Lower lobe of right lung (tissue), 2 donors: ENCODE results near the gene VARS1. TPM values are rescaled to one million over a fixed set of nuclear protein-coding genes. Genes with fewer than 3 reads are reported as not detected.

Source experiments
- ATAC-seq, 2 donors: fragments of 200-7000 bp; cut with Tn5 transposase; one replicate each; pipeline ENCODE4 v1.9.1; 2020 to 2022; ENCODE audit warnings: mild to moderate bottlenecking in 2 of 2, moderate library complexity in 2 of 2
- DNase-seq: peaks from one replicate; pipeline ENCODE4 v3.0.0-alpha.2; 2020
- H3K27ac ChIP-seq: fragments of 200-600 bp; one replicate; pipeline ENCODE4 v1.8.0; 2022
- H3K27me3 ChIP-seq: fragments of 200-600 bp; one replicate; pipeline ENCODE4 v1.8.0; 2022; ENCODE audit warnings: low read depth
- H3K36me3 ChIP-seq: fragments of 200-600 bp; one replicate; pipeline ENCODE4 v1.8.0; 2022; ENCODE audit warnings: mild to moderate bottlenecking
- H3K4me1 ChIP-seq: fragments of 200-600 bp; one replicate; pipeline ENCODE4 v1.8.0; 2022
- H3K4me3 ChIP-seq: fragments of 200-600 bp; one replicate; pipeline ENCODE4 v1.8.0; 2022; ENCODE audit warnings: mild to moderate bottlenecking
- H3K9me3 ChIP-seq: fragments of 200-600 bp; one replicate; pipeline ENCODE4 v1.8.0; 2022
- intact Hi-C: fragments of 100-400 bp; cut with DNase I; formaldehyde crosslinking; loops from one replicate; pipeline ENCODE4 v1.11.0; 2022
- total RNA-seq: library from RNA; stranded (reverse); fragmentation: NEBNext Ultra II Directional; extraction: Animal tissue kit (Norgen Biotek cat#: 25700); gene quantifications from one replicate; pipeline ENCODE4 v1.2.1, GENCODE V29; 2021
- TF ChIP-seq, protein P1 (sequence below): fragments of 200-600 bp; IDR thresholded peaks from one replicate; pipeline ENCODE4 v1.8.0; 2022; ENCODE audit warnings: antibody characterized with exemption, mild to moderate bottlenecking
- donor health status: DM: no; HTN: yes; CAD: no; lungs with severe emphysema.

Gene VARS1
- total RNA-seq, 1 donor from 2014 or later: 44.1 TPM

DNA sequence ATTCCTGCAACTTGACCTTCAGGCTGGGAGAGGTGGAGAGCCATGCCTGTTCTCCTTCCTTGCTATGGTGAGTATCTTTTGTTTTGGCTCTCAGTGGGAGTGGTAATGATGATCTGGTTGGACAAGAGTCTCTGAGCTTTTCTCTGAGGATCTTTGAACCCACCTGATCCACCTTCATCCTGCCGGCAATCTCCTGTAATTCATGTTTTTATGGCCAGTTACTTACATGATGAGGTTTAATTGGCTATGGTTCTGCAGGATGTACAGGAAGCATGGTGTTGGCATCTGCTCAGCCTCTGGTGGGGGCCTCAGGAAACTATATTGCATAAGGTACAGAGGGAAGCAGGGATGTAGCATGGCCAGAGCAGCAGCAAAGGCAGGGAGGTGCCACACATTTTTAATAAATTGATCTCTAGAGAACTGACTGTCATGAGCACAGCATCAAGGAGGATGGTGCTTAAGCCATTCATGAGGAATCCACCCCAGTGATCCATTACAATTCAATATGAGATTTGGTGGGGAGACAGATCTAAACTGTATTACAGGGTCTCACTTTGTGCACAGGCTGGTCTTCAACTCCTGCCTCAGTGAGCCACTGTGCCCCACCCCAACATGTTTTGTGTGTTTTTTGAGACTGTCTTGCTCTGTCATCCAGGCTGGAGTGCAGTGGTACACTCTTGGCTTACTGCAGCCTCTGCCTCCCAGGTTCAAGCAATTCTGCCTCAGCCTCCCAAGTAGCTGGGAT lies 42.0 kb upstream of the VARS1 start:
- Histone ChIP-seq H3K9me3 (no peaks in the 10 kb centered on the region), H3K4me3 (peak overlapping the region; percentile 78), H3K36me3 (peaks cover 50% of the 10 kb centered on the region), H3K4me1 (peaks cover 55% of the 10 kb centered on the region), H3K27ac (peak overlapping the region; percentile 96), H3K27me3 (no peaks in the 10 kb centered on the region)
- DNase-seq (no peak), ATAC-seq (no peak)
- intact Hi-C loops: loop anchor here (10.0 kb wide), 1 partner anchor 103 kb away; the partner anchor contains the start of gene CLIC1
- TF ChIP-seq, protein P1, sequence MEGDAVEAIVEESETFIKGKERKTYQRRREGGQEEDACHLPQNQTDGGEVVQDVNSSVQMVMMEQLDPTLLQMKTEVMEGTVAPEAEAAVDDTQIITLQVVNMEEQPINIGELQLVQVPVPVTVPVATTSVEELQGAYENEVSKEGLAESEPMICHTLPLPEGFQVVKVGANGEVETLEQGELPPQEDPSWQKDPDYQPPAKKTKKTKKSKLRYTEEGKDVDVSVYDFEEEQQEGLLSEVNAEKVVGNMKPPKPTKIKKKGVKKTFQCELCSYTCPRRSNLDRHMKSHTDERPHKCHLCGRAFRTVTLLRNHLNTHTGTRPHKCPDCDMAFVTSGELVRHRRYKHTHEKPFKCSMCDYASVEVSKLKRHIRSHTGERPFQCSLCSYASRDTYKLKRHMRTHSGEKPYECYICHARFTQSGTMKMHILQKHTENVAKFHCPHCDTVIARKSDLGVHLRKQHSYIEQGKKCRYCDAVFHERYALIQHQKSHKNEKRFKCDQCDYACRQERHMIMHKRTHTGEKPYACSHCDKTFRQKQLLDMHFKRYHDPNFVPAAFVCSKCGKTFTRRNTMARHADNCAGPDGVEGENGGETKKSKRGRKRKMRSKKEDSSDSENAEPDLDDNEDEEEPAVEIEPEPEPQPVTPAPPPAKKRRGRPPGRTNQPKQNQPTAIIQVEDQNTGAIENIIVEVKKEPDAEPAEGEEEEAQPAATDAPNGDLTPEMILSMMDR: no peak

DNA sequence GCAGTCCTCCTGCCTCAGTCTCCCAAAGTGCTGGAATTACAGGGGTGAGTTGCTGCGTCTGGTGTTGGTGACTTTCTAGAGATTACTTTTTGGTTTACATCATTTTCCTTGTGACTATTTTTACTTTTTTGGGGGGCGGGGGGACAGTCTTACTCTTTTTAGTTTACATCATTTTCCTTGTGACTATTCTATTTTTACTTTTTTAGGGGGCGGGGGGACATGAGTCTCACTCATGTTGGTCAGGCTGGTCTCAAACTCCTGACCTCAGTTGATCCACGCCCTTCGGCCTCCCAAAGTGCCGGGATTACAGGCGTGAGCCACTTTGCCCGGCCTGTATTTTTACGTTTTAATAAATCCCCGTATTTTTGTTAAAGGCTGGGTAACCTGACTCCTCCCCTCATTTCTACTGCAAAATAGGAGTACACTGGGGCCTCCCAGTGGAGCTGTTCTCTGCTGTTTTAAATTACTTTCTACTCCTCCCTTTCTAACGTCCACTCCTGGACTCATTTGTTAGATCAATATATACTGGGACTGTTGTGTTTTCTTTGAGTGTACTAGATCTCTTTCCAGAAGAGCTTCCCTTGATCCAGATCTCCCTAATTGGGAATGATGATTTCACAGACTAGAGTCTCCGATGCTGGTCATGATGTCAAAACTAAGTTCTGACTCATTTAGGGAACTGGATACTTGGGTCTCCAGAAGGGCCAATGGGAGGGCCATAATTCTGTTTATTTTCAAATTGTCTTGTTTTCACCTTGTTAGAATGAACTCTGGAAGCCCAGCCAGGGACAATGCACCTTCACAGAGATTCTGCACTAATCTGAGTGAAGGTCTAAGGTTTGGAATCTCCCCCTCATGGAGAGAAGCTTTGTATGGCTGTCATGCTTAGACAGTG lies 41.2 kb upstream of the VARS1 start:
- TF ChIP-seq, protein P1: no peak
- peak overlapping the region; percentile 96 for H3K27ac ChIP-seq
- DNase-seq: no peak
- no peaks in the 10 kb centered on the region for H3K27me3 ChIP-seq
- H3K36me3 ChIP-seq: peaks cover 50% of the 10 kb centered on the region
- intact Hi-C loops: loop anchor here (10.0 kb wide), 1 partner anchor 102 kb away; the partner anchor contains the start of gene CLIC1
- H3K4me1 ChIP-seq: peaks cover 59% of the 10 kb centered on the region
- peak overlapping the region; percentile 78 for H3K4me3 ChIP-seq
- ATAC-seq: no peak
- no peaks in the 10 kb centered on the region for H3K9me3 ChIP-seq

DNA sequence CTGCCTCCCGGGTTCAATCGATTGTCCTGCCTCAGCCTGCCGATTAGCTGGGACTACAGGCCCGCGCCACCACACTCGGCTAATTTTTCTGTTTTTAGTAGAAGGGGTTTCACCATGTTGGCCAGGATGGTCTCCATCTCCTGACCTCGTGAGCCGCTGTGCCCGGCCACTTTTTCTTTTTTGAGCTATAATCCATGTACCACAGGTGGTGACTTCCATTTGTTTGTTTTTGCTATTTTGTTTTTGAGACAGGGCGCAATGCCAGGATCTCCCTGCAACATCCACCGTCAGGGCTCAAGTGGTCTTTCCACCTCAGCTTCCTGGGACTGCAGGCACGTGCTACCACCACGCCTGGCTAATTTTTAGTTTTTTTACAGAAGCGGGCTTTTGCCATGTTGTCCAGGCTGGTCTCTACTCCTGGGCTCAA lies 40.5 kb upstream of the VARS1 start:
- H3K4me3 ChIP-seq: peak overlapping the region; percentile 78
- H3K9me3 ChIP-seq: no peaks in the 10 kb centered on the region
- no peaks in the 10 kb centered on the region for H3K27me3 ChIP-seq
- intact Hi-C loops: loop anchor here (10.0 kb wide), 1 partner anchor 101 kb away; the partner anchor contains the start of gene CLIC1
- H3K36me3 ChIP-seq: peaks cover 46% of the 10 kb centered on the region
- ATAC-seq: no peak
- TF ChIP-seq, protein P1: no peak
- no peak for DNase-seq
- peak overlapping the region; percentile 96 for H3K27ac ChIP-seq
- peaks cover 66% of the 10 kb centered on the region for H3K4me1 ChIP-seq

DNA sequence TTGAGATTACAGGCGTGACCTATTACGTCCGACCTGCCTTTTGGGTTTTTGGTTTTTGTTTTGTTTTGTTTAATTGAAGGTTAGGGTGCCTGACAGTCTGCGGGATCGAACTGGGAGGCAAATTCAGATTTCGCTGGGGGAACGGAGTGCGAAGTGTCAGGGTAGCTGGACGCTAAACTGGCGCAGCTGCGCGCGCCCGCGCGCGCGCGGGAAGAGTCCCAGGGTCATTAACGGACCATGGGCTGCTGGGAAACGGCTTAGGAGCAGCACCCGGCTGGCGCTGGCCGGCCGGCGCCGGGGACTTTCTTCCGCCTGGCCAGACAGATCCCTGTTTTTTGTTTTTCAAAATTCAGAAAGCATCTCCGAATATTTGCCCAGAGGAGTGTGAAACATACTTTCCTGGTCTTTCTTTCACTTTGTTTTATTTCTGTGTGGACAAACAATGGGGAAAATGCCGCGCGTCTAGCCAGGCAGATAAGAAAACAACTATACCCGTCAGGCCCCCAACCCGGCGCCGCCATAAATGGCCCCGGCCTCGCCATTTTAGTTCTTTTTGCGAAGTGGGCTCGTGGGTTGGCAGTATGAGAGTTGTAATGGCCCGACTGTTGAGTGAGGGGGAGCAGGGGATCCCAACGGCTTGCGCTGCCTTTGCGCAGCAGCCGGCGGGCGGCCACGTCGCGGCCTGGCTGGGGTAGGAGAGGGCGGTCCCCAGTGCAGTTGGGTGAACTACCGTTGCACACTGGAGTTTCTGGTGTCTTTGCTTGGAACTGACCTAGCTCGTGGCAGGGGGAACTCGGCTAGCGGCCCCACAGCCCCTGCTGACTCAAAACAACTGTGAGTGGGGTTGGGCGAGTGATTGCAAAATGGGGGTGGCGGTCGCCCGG lies 39.1 kb upstream of the VARS1 start:
- Histone ChIP-seq H3K27ac (peak overlapping the region; percentile 96), H3K36me3 (peaks cover 34% of the 10 kb centered on the region), H3K27me3 (no peaks in the 10 kb centered on the region), H3K4me3 (peak overlapping the region; percentile 78), H3K4me1 (peaks cover 72% of the 10 kb centered on the region), H3K9me3 (no peaks in the 10 kb centered on the region)
- intact Hi-C loops: loop anchor here (10.0 kb wide), 1 partner anchor 100 kb away; the partner anchor contains the start of gene CLIC1
- ATAC-seq: peak; percentile 92 to 93
- peak; percentile 90 for DNase-seq
- TF ChIP-seq, protein P1: no peak
